ENCODE measurements around the gene ANKRD63. TPM values are rescaled to one million over a fixed set of nuclear protein-coding genes. Genes with fewer than 3 reads are reported as not detected.

Gene ANKRD63
- polyA plus RNA-seq, 1 donor (not counting 4 experiments of a cell fraction or from before 2014, with no cell fraction given) = not detected

DNA sequence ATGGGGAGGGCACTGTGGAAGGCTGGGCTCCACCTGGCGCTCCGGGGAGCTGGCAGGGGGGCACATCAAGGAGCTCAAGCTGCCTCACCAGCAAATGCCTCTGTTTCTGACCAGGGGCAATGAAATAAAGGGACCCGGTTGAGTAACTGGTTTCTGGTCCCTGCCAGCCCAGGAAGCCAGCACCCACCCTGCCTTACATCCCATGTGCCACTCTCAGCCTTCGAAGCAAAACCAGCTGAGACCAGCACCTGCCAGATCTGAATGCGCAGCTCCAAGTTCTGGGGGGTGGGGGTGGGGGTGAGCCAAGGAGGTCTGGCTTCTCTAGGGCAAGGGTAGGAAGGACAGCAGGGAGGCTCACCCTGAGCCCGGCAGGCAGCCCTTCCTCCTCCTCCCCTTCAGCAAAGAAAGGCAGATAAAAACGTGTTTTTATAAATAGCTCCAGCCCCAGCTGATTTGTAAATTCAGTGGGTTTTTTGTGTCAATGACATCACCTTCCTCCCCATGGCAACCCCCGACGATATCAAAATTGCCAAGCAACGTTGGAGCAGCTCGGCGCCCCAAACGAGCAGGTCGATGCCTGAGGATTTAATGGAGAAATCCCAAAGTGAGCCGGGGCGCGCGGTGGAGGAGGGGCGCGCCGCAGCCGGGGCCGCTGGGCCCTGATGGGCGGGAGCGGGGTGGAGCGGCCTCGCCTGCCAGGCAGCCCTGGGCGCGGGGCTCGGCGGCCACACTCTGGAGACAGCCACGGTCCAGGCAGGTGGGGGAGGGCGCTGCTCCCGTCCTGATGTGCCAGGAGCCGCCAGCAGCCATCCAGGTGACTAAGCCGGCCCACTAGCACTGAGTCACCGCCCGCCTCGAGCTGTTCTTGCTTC, 44.1 kb downstream of the ANKRD63 start, which contains the start of gene PAK6:
Gene PAK6 (plus strand): TSS at position 532 of the 872 bp plus-strand sequence. CDS start 25,723 bp downstream, outside the sequence.
- peak within 1 kb of the TSS; percentile 66 for H2AFZ ChIP-seq (ENCODE audit: control insufficient read depth, low read length)
- TF ChIP-seq, protein P1, sequence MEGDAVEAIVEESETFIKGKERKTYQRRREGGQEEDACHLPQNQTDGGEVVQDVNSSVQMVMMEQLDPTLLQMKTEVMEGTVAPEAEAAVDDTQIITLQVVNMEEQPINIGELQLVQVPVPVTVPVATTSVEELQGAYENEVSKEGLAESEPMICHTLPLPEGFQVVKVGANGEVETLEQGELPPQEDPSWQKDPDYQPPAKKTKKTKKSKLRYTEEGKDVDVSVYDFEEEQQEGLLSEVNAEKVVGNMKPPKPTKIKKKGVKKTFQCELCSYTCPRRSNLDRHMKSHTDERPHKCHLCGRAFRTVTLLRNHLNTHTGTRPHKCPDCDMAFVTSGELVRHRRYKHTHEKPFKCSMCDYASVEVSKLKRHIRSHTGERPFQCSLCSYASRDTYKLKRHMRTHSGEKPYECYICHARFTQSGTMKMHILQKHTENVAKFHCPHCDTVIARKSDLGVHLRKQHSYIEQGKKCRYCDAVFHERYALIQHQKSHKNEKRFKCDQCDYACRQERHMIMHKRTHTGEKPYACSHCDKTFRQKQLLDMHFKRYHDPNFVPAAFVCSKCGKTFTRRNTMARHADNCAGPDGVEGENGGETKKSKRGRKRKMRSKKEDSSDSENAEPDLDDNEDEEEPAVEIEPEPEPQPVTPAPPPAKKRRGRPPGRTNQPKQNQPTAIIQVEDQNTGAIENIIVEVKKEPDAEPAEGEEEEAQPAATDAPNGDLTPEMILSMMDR (optimal IDR thresholded peaks at IDR 0.05 in 1 of 3, IDR thresholded peaks at IDR 0.05 in 1 of 3, conservative IDR thresholded peaks at IDR 0.05 in 1 of 3; ENCODE audit: extremely low read depth in 1 of 3, insufficient read depth in 2 of 3, low read length in 3 of 3) = no peak
- TF ChIP-seq EZH2 (IDR thresholded peaks at IDR 0.05; ENCODE audit: low read length) = no peak
- no peaks in the 10 kb centered on the region for H3K9me3 ChIP-seq (ENCODE audit: control insufficient read depth, low read depth, low read length)
- DNase-seq (ENCODE audit: low read depth, low spot score) (peak; percentile 79), FAIRE-seq (peak; percentile 9)
- H3K4me2 ChIP-seq (ENCODE audit: control insufficient read depth, extremely low read depth, insufficient read depth, low read depth, low read length) = peak within 1 kb of the TSS; percentile 98
- peak within 1 kb of the TSS; percentile 53 to 85 (median 81) for H3K4me3 ChIP-seq (ENCODE audit: control insufficient read depth in 2 of 3, extremely low read depth in 1 of 3, insufficient read depth in 2 of 3, low read depth in 1 of 3, low read length in 3 of 3)
- H3K27ac ChIP-seq (ENCODE audit: control insufficient read depth, insufficient read depth, low read length) = peak within 1 kb of the TSS; percentile 91
- peaks cover 4% of the 10 kb centered on the region for H3K9me1 ChIP-seq (ENCODE audit: control insufficient read depth, extremely low read depth, insufficient read depth, low read length)
- no peaks in the 10 kb centered on the region for H3K27me3 ChIP-seq (ENCODE audit: control insufficient read depth, extremely low read depth, insufficient read depth, low read length)
- H3K4me1 ChIP-seq (ENCODE audit: control insufficient read depth, extremely low read depth, insufficient read depth, low read length) = peaks cover 69% of the 10 kb centered on the region
- H3K9ac ChIP-seq (ENCODE audit: control insufficient read depth, extremely low read depth, insufficient read depth, low read length) = peak within 1 kb of the TSS; percentile 86
- dilution Hi-C loops (cut with MboI; ENCODE audit: extremely low pct_ligation_motif_present, low sequenced_read_pairs) = no loop called here
- peaks cover 8% of the 10 kb centered on the region for H3K79me2 ChIP-seq (ENCODE audit: control insufficient read depth, insufficient read depth, low read length)
- no peaks in the 10 kb centered on the region for H4K20me1 ChIP-seq (ENCODE audit: control insufficient read depth, extremely low read depth, insufficient read depth, low read length)
- no peaks in the 10 kb centered on the region for H3K36me3 ChIP-seq (ENCODE audit: control insufficient read depth in 2 of 2, extremely low read depth in 1 of 2, insufficient read depth in 2 of 2, low read length in 2 of 2)

DNA sequence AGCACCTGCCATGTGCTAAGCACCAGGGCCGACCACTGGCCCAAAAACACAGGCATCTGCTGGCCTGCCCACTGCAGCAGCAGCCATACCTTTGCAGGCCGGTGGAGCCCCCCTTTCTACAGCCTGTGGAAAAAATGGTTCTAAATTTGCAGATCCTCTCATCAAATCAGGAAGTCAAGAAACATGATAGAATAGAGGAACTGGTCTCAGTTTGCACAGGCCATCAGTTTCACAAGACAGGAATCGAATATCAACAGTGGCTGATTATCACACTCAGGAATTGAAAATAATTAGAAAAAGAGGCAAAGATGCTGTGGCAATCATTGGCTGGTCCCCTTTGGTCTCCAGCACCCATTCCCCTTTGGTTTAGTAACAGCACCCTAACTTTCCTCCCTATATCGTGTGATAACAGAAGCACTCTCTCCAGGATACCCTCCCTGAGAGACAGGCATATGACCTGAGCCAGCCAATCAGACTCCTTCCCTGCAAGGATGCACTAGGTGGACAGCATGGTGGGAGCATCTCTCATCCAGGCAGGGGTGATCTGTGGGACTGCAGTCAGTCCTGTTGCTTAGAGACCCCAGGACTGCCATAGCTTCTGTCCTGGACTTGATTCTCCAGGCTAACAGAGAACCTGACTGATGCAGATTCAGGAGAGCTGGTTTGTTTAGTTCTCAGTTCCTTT, 47.5 kb downstream of the ANKRD63 start:
- DNase-seq (ENCODE audit: low read depth, low spot score) (no peak), FAIRE-seq (peak; percentile 43)
- Histone ChIP-seq H4K20me1 (ENCODE audit: control insufficient read depth, extremely low read depth, insufficient read depth, low read length) (no peaks in the 10 kb centered on the region), H3K4me1 (ENCODE audit: control insufficient read depth, extremely low read depth, insufficient read depth, low read length) (peaks cover 71% of the 10 kb centered on the region), H3K9ac (ENCODE audit: control insufficient read depth, extremely low read depth, insufficient read depth, low read length) (no peak overlapping the region), H3K9me3 (ENCODE audit: control insufficient read depth, low read depth, low read length) (no peaks in the 10 kb centered on the region), H2AFZ (ENCODE audit: control insufficient read depth, low read length) (no peak overlapping the region), H3K27me3 (ENCODE audit: control insufficient read depth, extremely low read depth, insufficient read depth, low read length) (no peaks in the 10 kb centered on the region), H3K36me3 (ENCODE audit: control insufficient read depth in 2 of 2, extremely low read depth in 1 of 2, insufficient read depth in 2 of 2, low read length in 2 of 2) (no peaks in the 10 kb centered on the region), H3K4me3 (ENCODE audit: control insufficient read depth in 2 of 3, extremely low read depth in 1 of 3, insufficient read depth in 2 of 3, low read depth in 1 of 3, low read length in 3 of 3) (no peak overlapping the region), H3K79me2 (ENCODE audit: control insufficient read depth, insufficient read depth, low read length) (no peaks in the 10 kb centered on the region), H3K27ac (ENCODE audit: control insufficient read depth, insufficient read depth, low read length) (no peak overlapping the region), H3K4me2 (ENCODE audit: control insufficient read depth, extremely low read depth, insufficient read depth, low read depth, low read length) (peak overlapping the region; percentile 72), H3K9me1 (ENCODE audit: control insufficient read depth, extremely low read depth, insufficient read depth, low read length) (no peaks in the 10 kb centered on the region)
- dilution Hi-C loops (cut with MboI; ENCODE audit: extremely low pct_ligation_motif_present, low sequenced_read_pairs) = no loop called here
- TF ChIP-seq, protein P1 (optimal IDR thresholded peaks at IDR 0.05 in 1 of 3, IDR thresholded peaks at IDR 0.05 in 1 of 3, conservative IDR thresholded peaks at IDR 0.05 in 1 of 3; ENCODE audit: extremely low read depth in 1 of 3, insufficient read depth in 2 of 3, low read length in 3 of 3) = no peak
- TF ChIP-seq EZH2 (IDR thresholded peaks at IDR 0.05; ENCODE audit: low read length) = no peak

Data from keratinocyte (primary cell).